Smooth muscle cell (in vitro differentiated cells): Measurements from ENCODE around the gene TMEM41A. TPM values are rescaled to one million over a fixed set of nuclear protein-coding genes. Genes with fewer than 3 reads are reported as not detected.
"Not testable (repeated sequence)": the region's sequence is repeated elsewhere in the genome, so short reads cannot be mapped to it uniquely, and the experiment has no call there.

Source experiments
- DNase-seq: peaks from one replicate; lab custom pipeline; 2025; ENCODE audit not compliant: unreplicated experiment; lab: John Stamatoyannopoulos, UW
- H2AFZ ChIP-seq: fragments of 200-600 bp; sonication (generic); 2 replicates; pipeline ENCODE4 v1.6.0; 2016; ENCODE audit warnings: antibody characterized with exemption, low read depth, mild to moderate bottlenecking
- H3F3A ChIP-seq: fragments of 200-600 bp; sonication (generic); 2 replicates; pipeline ENCODE4 v1.6.0; 2017; ENCODE audit warnings: antibody characterized with exemption, low read depth
- H3K27ac ChIP-seq: fragments of 200-600 bp; sonication (generic); 2 replicates; pipeline ENCODE4 v1.5.1; 2016; ENCODE audit warnings: low read depth, mild to moderate bottlenecking
- H3K27me3 ChIP-seq: fragments of 200-600 bp; sonication (generic); 2 replicates; pipeline ENCODE4 v1.6.1; 2016; ENCODE audit warnings: low read depth, mild to moderate bottlenecking
- H3K36me3 ChIP-seq: fragments of 200-600 bp; sonication (generic); 2 replicates; pipeline ENCODE4 v1.5.1; 2016; ENCODE audit warnings: low read depth
- H3K4me1 ChIP-seq: fragments of 200-600 bp; sonication (generic); 2 replicates; pipeline ENCODE4 v1.5.1; 2016; ENCODE audit warnings: low read depth
- H3K4me2 ChIP-seq: fragments of 200-600 bp; sonication (generic); 2 replicates; pipeline ENCODE4 v1.6.0; 2016; ENCODE audit warnings: mild to moderate bottlenecking
- H3K4me3 ChIP-seq: fragments of 200-600 bp; sonication (generic); 2 replicates; pipeline ENCODE4 v1.5.1; 2016; ENCODE audit warnings: mild to moderate bottlenecking
- H3K79me2 ChIP-seq: fragments of 200-600 bp; sonication (generic); 2 replicates; pipeline ENCODE4 v1.6.0; 2016; ENCODE audit warnings: low read depth, mild to moderate bottlenecking
- H3K9ac ChIP-seq: fragments of 200-600 bp; sonication (generic); 2 replicates; pipeline ENCODE4 v1.6.0; 2016; ENCODE audit warnings: low read depth
- H3K9me3 ChIP-seq: fragments of 200-600 bp; sonication (generic); replicated peaks from 2 replicates; pipeline ENCODE4 v1.5.1; 2016; ENCODE audit warnings: low read depth
- H4K20me1 ChIP-seq: fragments of 200-600 bp; sonication (generic); 2 replicates; pipeline ENCODE4 v1.6.0; 2016; ENCODE audit warnings: low read depth
- CTCF ChIP-seq: fragments of 200-600 bp; sonication (generic); IDR thresholded peaks from 2 replicates; pipeline ENCODE4 v1.5.1; 2017; ENCODE audit warnings: borderline replicate concordance, mild to moderate bottlenecking, antibody characterized with exemption; ENCODE audit not compliant: insufficient read depth, poor library complexity, severe bottlenecking
- WGBS: methylation state at CpG from one replicate; pipeline ENCODE4 v1.1.7; 2016; ENCODE audit warnings: low lambda C conversion rate; 5-methylcytosine and 5-hydroxymethylcytosine counted together
- polyA plus RNA-seq: library from polyadenylated mRNA; unstranded; fragments of >200 nt; fragmentation: Nextera tagmentation; extraction: Ambion mirVana; gene quantifications from 2 replicates; pipeline ENCODE4 v1.2.1, GENCODE V29; 2016
- total RNA-seq: library from RNA; depleted of rRNA; stranded (reverse); fragments of >200 nt; gene quantifications from 2 replicates; pipeline ENCODE4 v1.2.3, GENCODE V29; 2014

Gene TMEM41A
- total and polyA plus RNA-seq, 2 experiments from 2014 or later, result 19.7 to 21.3 TPM

DNA sequence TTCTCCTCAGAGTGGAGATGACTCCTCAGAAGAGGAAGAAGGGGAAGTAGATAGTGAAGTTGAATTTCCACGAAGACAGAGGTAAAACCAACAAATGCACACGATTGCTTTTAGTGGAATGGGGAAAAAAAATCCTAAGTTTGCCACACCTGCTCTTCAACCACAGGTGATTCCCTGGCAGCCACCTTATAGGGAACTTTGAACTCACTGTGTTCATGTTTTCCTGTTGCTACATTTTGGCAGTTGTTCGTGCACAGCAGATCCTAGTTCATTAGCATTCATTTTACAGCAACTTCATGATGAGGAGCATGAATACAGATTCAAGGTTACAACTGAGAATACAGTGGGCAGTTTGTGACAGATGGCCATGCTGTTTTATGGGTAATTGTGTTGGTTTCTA lies 21.5 kb downstream of the TMEM41A start:
- Histone ChIP-seq H3K36me3 (no peaks in the 10 kb centered on the region), H3K4me1 (no peaks in the 10 kb centered on the region), H3K79me2 (no peaks in the 10 kb centered on the region), H3F3A (no peaks in the 10 kb centered on the region), H3K27ac (no peak overlapping the region), H4K20me1 (no peaks in the 10 kb centered on the region), H3K4me3 (no peak overlapping the region), H3K4me2 (no peak overlapping the region), H3K9me3 (no peaks in the 10 kb centered on the region), H3K9ac (no peak overlapping the region), H3K27me3 (no peaks in the 10 kb centered on the region), H2AFZ (no peak overlapping the region)
- 90% methylated on average over 3 of the region's 3 CpGs for WGBS
- TF ChIP-seq CTCF, result no peak
- no peak for DNase-seq

GRCh38 chr3:185474922-185475321 lies 23.9 kb downstream of the TMEM41A start:
- H3K4me3 ChIP-seq, H3K4me2 ChIP-seq, H3K27me3 ChIP-seq, H3K9ac ChIP-seq, H3K9me3 ChIP-seq, H3K36me3 ChIP-seq, H3F3A ChIP-seq, H3K27ac ChIP-seq, DNase-seq, H3K79me2 ChIP-seq, H2AFZ ChIP-seq, H3K4me1 ChIP-seq, H4K20me1 ChIP-seq: not testable (repeated sequence)
- WGBS, result 97% methylated on average over 6 of the region's 6 CpGs

GRCh38 chr3:185473290-185473815 lies 25.5 kb downstream of the TMEM41A start:
- TF ChIP-seq CTCF, result no peak
- Histone ChIP-seq H3F3A (no peaks in the 10 kb centered on the region), H3K27ac (no peak overlapping the region)

DNA sequence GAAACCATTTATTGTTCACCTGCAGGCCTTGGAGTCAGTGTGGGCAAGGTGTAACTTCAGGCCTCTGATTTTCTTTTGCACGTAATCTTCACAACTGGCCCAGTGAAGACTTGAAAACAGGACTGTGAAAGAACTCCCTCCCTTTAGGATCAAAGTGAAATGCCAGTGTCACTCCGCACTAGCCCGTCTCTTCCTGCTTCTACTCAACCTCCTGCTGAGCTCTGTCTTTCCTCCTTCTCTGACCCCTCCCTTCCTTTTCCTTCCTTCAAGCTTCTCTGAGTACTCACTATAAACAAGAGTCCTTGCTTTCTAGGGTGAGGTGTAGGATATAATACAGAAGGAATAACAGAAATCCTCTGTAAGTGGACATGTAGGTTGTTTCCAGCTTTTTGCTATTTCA lies 28.5 kb downstream of the TMEM41A start:
- no peak for TF ChIP-seq CTCF
- WGBS, result 56% methylated on average over 3 of the region's 3 CpGs
- H3K9ac ChIP-seq, result no peak overlapping the region

More at GRCh38 chr3:185473290-185473815, 25.5 kb downstream of the TMEM41A start:
- Histone ChIP-seq H3K9ac (no peak overlapping the region), H4K20me1 (no peaks in the 10 kb centered on the region), H3K79me2 (no peaks in the 10 kb centered on the region), H3K4me2 (no peak overlapping the region), H3K4me3 (no peak overlapping the region), H3K4me1 (no peaks in the 10 kb centered on the region), H2AFZ (no peak overlapping the region), H3K9me3 (no peaks in the 10 kb centered on the region), H3K36me3 (no peaks in the 10 kb centered on the region), H3K27me3 (no peaks in the 10 kb centered on the region)
- WGBS, result 95% methylated on average over 15 of the region's 15 CpGs
- no peak for DNase-seq

More for the DNA sequence above, 28.5 kb downstream of the TMEM41A start:
- Histone ChIP-seq H3K4me1 (no peaks in the 10 kb centered on the region), H3K36me3 (no peaks in the 10 kb centered on the region), H3F3A (no peaks in the 10 kb centered on the region), H3K79me2 (no peaks in the 10 kb centered on the region), H3K27me3 (no peaks in the 10 kb centered on the region), H3K9me3 (no peaks in the 10 kb centered on the region), H3K4me2 (no peak overlapping the region), H3K4me3 (no peak overlapping the region), H3K27ac (no peak overlapping the region), H2AFZ (no peak overlapping the region), H4K20me1 (no peaks in the 10 kb centered on the region)
- no peak for DNase-seq
